ENCODE data around the gene GPR162. TPM values are rescaled to one million over a fixed set of nuclear protein-coding genes. Genes with fewer than 3 reads are reported as not detected.
"Not testable (repeated sequence)": the region's sequence is repeated elsewhere in the genome, so short reads cannot be mapped to it uniquely, and the experiment has no call there.

The GPR162 gene
- total and polyA plus RNA-seq, 4 donors = 0.59 to 2.4 (median 1.7) TPM

- H3K4me1 ChIP-seq (ENCODE audit: control insufficient read depth in 4 of 4, insufficient read depth in 4 of 4, low read length in 3 of 4) = peaks cover 3 to 15% (median 14%) of the 10 kb centered on the region in 4 donors
- H3K9me3 ChIP-seq (ENCODE audit: control insufficient read depth in 4 of 4, low read length in 3 of 4) = no peaks in the 10 kb centered on the region
- 97% methylated on average over 16 of the region's 16 CpGs for WGBS
- no peaks in the 10 kb centered on the region for H3K27me3 ChIP-seq (ENCODE audit: control insufficient read depth in 4 of 4, insufficient read depth in 4 of 4, low read length in 3 of 4)
- TF ChIP-seq SP1 (IDR thresholded peaks at IDR 0.05) (no peak), FOXA1 (IDR thresholded peaks at IDR 0.05) (no peak), EGR1 (IDR thresholded peaks at IDR 0.05; ENCODE audit: low read depth in 2 of 2) (no peak), HNF4G (IDR thresholded peaks at IDR 0.05) (no peak), ZBTB33 (IDR thresholded peaks at IDR 0.05) (no peak)
- H3K4me3 ChIP-seq (ENCODE audit: low read depth in 1 of 3, low read length in 3 of 3) = no peak overlapping the region
- no peak for DNase-seq (ENCODE audit: low spot score)
- H3K9ac ChIP-seq (ENCODE audit: low read depth in 1 of 2, low read length in 2 of 2) = no peak overlapping the region
- no peak overlapping the region for H3K27ac ChIP-seq (ENCODE audit: low read depth in 1 of 2, low read length in 2 of 2)
- H3K36me3 ChIP-seq (ENCODE audit: control insufficient read depth in 4 of 4, insufficient read depth in 3 of 4, low read depth in 1 of 4, low read length in 3 of 4) = peaks cover 8 to 56% (median 27%) of the 10 kb centered on the region in 4 donors
Observed at GRCh38 chr12:6863586-6864321, 42.1 kb downstream of the GPR162 start.

- H3K9ac ChIP-seq (ENCODE audit: low read depth in 1 of 2, low read length in 2 of 2); H3K4me3 ChIP-seq (ENCODE audit: low read depth in 1 of 3, low read length in 3 of 3); H3K9me3 ChIP-seq (ENCODE audit: control insufficient read depth in 4 of 4, low read length in 3 of 4); DNase-seq (ENCODE audit: low spot score); H3K27ac ChIP-seq (ENCODE audit: low read depth in 1 of 2, low read length in 2 of 2); H3K27me3 ChIP-seq (ENCODE audit: control insufficient read depth in 4 of 4, insufficient read depth in 4 of 4, low read length in 3 of 4): not testable (repeated sequence)
- WGBS = 97% methylated on average over 5 of the region's 5 CpGs
- H3K36me3 ChIP-seq (ENCODE audit: control insufficient read depth in 4 of 4, insufficient read depth in 3 of 4, low read depth in 1 of 4, low read length in 3 of 4) = peaks cover 10 to 51% (median 24%) of the 10 kb centered on the region in 4 donors
- H3K4me1 ChIP-seq (ENCODE audit: control insufficient read depth in 4 of 4, insufficient read depth in 4 of 4, low read length in 3 of 4) = peaks cover 3 to 28% (median 26%) of the 10 kb centered on the region in 4 donors
Observed at GRCh38 chr12:6865307-6865706, 43.7 kb downstream of the GPR162 start.

- Histone ChIP-seq H3K27me3 (ENCODE audit: control insufficient read depth in 4 of 4, insufficient read depth in 4 of 4, low read length in 3 of 4) (no peaks in the 10 kb centered on the region), H3K9me3 (ENCODE audit: control insufficient read depth in 4 of 4, low read length in 3 of 4) (no peaks in the 10 kb centered on the region), H3K36me3 (ENCODE audit: control insufficient read depth in 4 of 4, insufficient read depth in 3 of 4, low read depth in 1 of 4, low read length in 3 of 4) (peaks cover 7 to 44% (median 18%) of the 10 kb centered on the region in 4 donors), H3K4me3 (ENCODE audit: low read depth in 1 of 3, low read length in 3 of 3) (no peak overlapping the region), H3K9ac (ENCODE audit: low read depth in 1 of 2, low read length in 2 of 2) (no peak overlapping the region), H3K4me1 (ENCODE audit: control insufficient read depth in 4 of 4, insufficient read depth in 4 of 4, low read length in 3 of 4) (peaks cover 3 to 33% (median 29%) of the 10 kb centered on the region in 4 donors), H3K27ac (ENCODE audit: low read depth in 1 of 2, low read length in 2 of 2) (peak overlapping the region in 1 of 2 donors; percentile 52)
- TF ChIP-seq REST (IDR thresholded peaks at IDR 0.05) (no peak), YY1 (IDR thresholded peaks at IDR 0.05) (no peak), RAD21 (IDR thresholded peaks at IDR 0.05) (no peak), HNF4G (IDR thresholded peaks at IDR 0.05) (no peak), EGR1 (IDR thresholded peaks at IDR 0.05; ENCODE audit: low read depth in 2 of 2) (no peak), ATF3 (IDR thresholded peaks at IDR 0.05) (no peak), HNF4A (conservative IDR thresholded peaks at IDR 0.05) (no peak), TAF1 (conservative IDR thresholded peaks at IDR 0.05) (no peak)
- DNase-seq (ENCODE audit: low spot score) = no peak
- WGBS = 83% methylated on average over 19 of the region's 19 CpGs
Observed at GRCh38 chr12:6866163-6866919, 44.7 kb downstream of the GPR162 start.
